ENCODE measurements around the gene IPO5.
"Not testable (repeated sequence)": the region's sequence is repeated elsewhere in the genome, so short reads cannot be mapped to it uniquely, and the experiment has no call there.

Gene IPO5

DNA sequence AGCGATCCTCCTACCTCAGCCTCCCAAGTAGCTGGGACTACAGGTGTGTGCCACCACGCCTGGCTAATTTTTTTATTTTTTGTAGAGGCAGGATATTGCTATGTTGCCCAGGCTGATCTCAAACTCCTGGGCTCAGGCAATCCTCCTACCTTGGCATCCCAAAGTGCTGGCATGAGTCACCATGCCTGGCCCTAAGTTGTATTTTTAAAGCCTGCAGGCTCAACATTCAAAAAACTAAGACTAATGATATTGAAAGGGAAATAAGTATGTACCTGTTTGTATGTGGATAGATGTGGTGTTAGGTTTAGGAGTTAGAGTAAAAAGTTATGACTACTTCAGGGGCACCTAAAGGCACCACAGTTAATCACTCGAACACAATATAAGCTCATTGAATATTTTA lies 5.4 kb upstream of the IPO5 start:
- Histone ChIP-seq H3K9ac (ENCODE audit: low read length) (no peak overlapping the region), H3K79me2 (ENCODE audit: control insufficient read depth, insufficient read depth, low read length, poor library complexity) (no peaks in the 10 kb centered on the region), H3K4me2 (ENCODE audit: low read length) (no peak overlapping the region), H3K79me1 (ENCODE audit: low read length) (no peaks in the 10 kb centered on the region), H2AFZ (ENCODE audit: insufficient read depth, low read length, poor library complexity) (no peak overlapping the region), H3K23ac (ENCODE audit: low read length) (no peak overlapping the region), H3K4me3 (ENCODE audit: low read depth, low read length) (no peak overlapping the region), H4K91ac (ENCODE audit: low read depth, low read length) (no peak overlapping the region), H3K14ac (ENCODE audit: low read length) (no peak overlapping the region), H3K9me3 (ENCODE audit: insufficient read depth, low read depth, low read length) (no peaks in the 10 kb centered on the region), H3K27ac (ENCODE audit: low read depth, low read length) (no peak overlapping the region), H3K36me3 (ENCODE audit: control insufficient read depth in 1 of 2, insufficient read depth in 2 of 2, low read length in 2 of 2) (no peaks in the 10 kb centered on the region), H3K4ac (ENCODE audit: low read depth, low read length) (no peak overlapping the region), H2AK5ac (ENCODE audit: low read length) (no peak overlapping the region), H2BK12ac (ENCODE audit: low read length) (no peak overlapping the region), H3K4me1 (ENCODE audit: control insufficient read depth in 1 of 2, insufficient read depth in 2 of 2, low read length in 2 of 2) (no peaks in the 10 kb centered on the region), H3K27me3 (ENCODE audit: insufficient read depth, low read length) (no peaks in the 10 kb centered on the region), H3K18ac (ENCODE audit: low read length) (no peak overlapping the region), H4K8ac (ENCODE audit: low read depth, low read length) (no peak overlapping the region), H2BK5ac (ENCODE audit: low read depth, low read length, poor library complexity) (no peak overlapping the region), H4K12ac (ENCODE audit: low read depth, low read length) (no peak overlapping the region), H2BK120ac (ENCODE audit: insufficient read depth, low read length, poor library complexity) (no peak overlapping the region)
- DNase-seq = peak; percentile 2 to 9
- no CpG with 5 or more reads among the region's 3 CpGs for WGBS (ENCODE audit: extremely low coverage, insufficient coverage, insufficient read length)

DNA sequence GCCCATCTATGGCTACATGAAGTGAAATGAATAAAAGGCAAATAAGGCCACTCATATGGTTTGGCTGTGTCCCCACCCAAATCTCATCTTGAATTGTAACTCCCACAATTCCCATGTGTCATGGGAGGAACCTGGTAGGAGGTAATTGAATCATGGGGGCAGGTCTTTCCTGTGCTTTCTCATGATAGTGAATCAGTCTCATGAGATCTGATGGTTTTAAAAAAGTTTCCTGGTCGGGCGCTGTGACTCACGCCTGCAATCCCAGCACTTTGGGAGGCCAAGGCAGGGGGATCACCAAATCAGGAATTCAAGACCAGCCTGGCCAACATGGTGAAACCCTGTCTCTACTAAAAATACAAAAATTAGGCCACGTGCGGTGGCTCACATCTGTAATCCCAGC lies 4.2 kb upstream of the IPO5 start:
- H3K9ac ChIP-seq (ENCODE audit: low read length); H3K9me3 ChIP-seq (ENCODE audit: insufficient read depth, low read depth, low read length); H2AK5ac ChIP-seq (ENCODE audit: low read length); H2BK120ac ChIP-seq (ENCODE audit: insufficient read depth, low read length, poor library complexity); H3K4me3 ChIP-seq (ENCODE audit: low read depth, low read length); H3K4ac ChIP-seq (ENCODE audit: low read depth, low read length); H3K4me2 ChIP-seq (ENCODE audit: low read length); H3K79me1 ChIP-seq (ENCODE audit: low read length); DNase-seq; H3K14ac ChIP-seq (ENCODE audit: low read length); H3K23ac ChIP-seq (ENCODE audit: low read length); H3K27ac ChIP-seq (ENCODE audit: low read depth, low read length); H3K36me3 ChIP-seq (ENCODE audit: control insufficient read depth in 1 of 2, insufficient read depth in 2 of 2, low read length in 2 of 2); H4K12ac ChIP-seq (ENCODE audit: low read depth, low read length); H2BK12ac ChIP-seq (ENCODE audit: low read length); H3K4me1 ChIP-seq (ENCODE audit: control insufficient read depth in 1 of 2, insufficient read depth in 2 of 2, low read length in 2 of 2); H3K18ac ChIP-seq (ENCODE audit: low read length); H3K27me3 ChIP-seq (ENCODE audit: insufficient read depth, low read length); H2AFZ ChIP-seq (ENCODE audit: insufficient read depth, low read length, poor library complexity); H3K79me2 ChIP-seq (ENCODE audit: control insufficient read depth, insufficient read depth, low read length, poor library complexity); H4K91ac ChIP-seq (ENCODE audit: low read depth, low read length); H2BK5ac ChIP-seq (ENCODE audit: low read depth, low read length, poor library complexity); H4K8ac ChIP-seq (ENCODE audit: low read depth, low read length): not testable (repeated sequence)
- no CpG with 5 or more reads among the region's 5 CpGs for WGBS (ENCODE audit: extremely low coverage, insufficient coverage, insufficient read length)

DNA sequence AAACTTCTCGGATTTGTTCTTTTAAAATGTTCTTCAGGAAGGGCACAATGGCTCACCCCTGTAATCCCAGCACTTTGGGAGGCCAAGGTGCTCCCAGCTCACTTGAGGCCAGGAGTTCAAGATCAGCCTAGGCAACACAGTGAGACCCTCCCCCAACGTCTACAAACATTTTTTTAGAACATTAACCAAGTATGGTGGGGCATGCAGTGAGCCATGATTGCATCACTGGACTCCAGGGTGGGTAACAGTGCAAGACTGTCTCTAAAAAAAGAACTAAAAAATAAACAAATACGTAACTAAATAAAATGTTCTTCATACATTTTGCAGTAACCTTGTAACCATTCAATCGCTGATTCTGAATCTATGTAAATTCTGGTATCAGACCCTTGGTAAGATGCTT lies 2.1 kb upstream of the IPO5 start:
- Histone ChIP-seq H4K12ac (ENCODE audit: low read depth, low read length) (no peak overlapping the region), H3K4me2 (ENCODE audit: low read length) (no peak overlapping the region), H3K4me3 (ENCODE audit: low read depth, low read length) (no peak overlapping the region), H2BK120ac (ENCODE audit: insufficient read depth, low read length, poor library complexity) (no peak overlapping the region), H3K79me2 (ENCODE audit: control insufficient read depth, insufficient read depth, low read length, poor library complexity) (no peaks in the 10 kb centered on the region), H3K14ac (ENCODE audit: low read length) (no peak overlapping the region), H3K27ac (ENCODE audit: low read depth, low read length) (no peak overlapping the region), H3K9ac (ENCODE audit: low read length) (no peak overlapping the region), H3K4me1 (ENCODE audit: control insufficient read depth in 1 of 2, insufficient read depth in 2 of 2, low read length in 2 of 2) (no peaks in the 10 kb centered on the region), H3K9me3 (ENCODE audit: insufficient read depth, low read depth, low read length) (no peaks in the 10 kb centered on the region), H2BK12ac (ENCODE audit: low read length) (no peak overlapping the region), H3K4ac (ENCODE audit: low read depth, low read length) (no peak overlapping the region), H4K8ac (ENCODE audit: low read depth, low read length) (no peak overlapping the region), H3K79me1 (ENCODE audit: low read length) (no peaks in the 10 kb centered on the region), H2AK5ac (ENCODE audit: low read length) (no peak overlapping the region), H3K27me3 (ENCODE audit: insufficient read depth, low read length) (no peaks in the 10 kb centered on the region), H4K91ac (ENCODE audit: low read depth, low read length) (no peak overlapping the region), H2BK5ac (ENCODE audit: low read depth, low read length, poor library complexity) (no peak overlapping the region), H3K23ac (ENCODE audit: low read length) (no peak overlapping the region), H3K18ac (ENCODE audit: low read length) (no peak overlapping the region), H3K36me3 (ENCODE audit: control insufficient read depth in 1 of 2, insufficient read depth in 2 of 2, low read length in 2 of 2) (no peaks in the 10 kb centered on the region), H2AFZ (ENCODE audit: insufficient read depth, low read length, poor library complexity) (no peak overlapping the region)
- WGBS (ENCODE audit: extremely low coverage, insufficient coverage, insufficient read length) = no CpG with 5 or more reads among the region's 4 CpGs
- no peak for DNase-seq

DNA sequence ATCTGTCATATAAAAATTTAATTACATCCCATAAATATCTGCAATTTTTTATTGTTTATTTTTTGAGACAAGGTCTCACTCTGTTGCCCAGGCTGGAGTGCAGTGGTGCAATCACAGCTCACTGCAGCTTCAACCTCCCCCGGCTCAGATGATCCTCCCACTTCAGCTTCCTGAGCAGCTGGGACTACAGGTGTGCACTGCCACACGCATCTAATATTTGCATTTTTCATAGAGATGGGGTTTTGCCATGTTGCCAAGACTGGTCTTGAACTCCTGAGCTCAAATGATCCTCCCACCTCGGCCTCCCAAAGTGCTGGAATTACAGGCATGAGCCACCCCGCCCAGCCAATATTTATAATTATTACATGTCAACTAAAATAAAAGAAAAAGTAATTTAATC lies 644 bp upstream of the IPO5 start:
- H2BK120ac ChIP-seq (ENCODE audit: insufficient read depth, low read length, poor library complexity); H3K9me3 ChIP-seq (ENCODE audit: insufficient read depth, low read depth, low read length); H2BK12ac ChIP-seq (ENCODE audit: low read length); H3K4me1 ChIP-seq (ENCODE audit: control insufficient read depth in 1 of 2, insufficient read depth in 2 of 2, low read length in 2 of 2); H2AK5ac ChIP-seq (ENCODE audit: low read length); H3K27ac ChIP-seq (ENCODE audit: low read depth, low read length); H3K36me3 ChIP-seq (ENCODE audit: control insufficient read depth in 1 of 2, insufficient read depth in 2 of 2, low read length in 2 of 2); H4K91ac ChIP-seq (ENCODE audit: low read depth, low read length); H3K4me3 ChIP-seq (ENCODE audit: low read depth, low read length); H3K23ac ChIP-seq (ENCODE audit: low read length); H3K4me2 ChIP-seq (ENCODE audit: low read length); H4K12ac ChIP-seq (ENCODE audit: low read depth, low read length); H3K18ac ChIP-seq (ENCODE audit: low read length); H2AFZ ChIP-seq (ENCODE audit: insufficient read depth, low read length, poor library complexity); DNase-seq; H3K4ac ChIP-seq (ENCODE audit: low read depth, low read length); H2BK5ac ChIP-seq (ENCODE audit: low read depth, low read length, poor library complexity); H4K8ac ChIP-seq (ENCODE audit: low read depth, low read length); H3K9ac ChIP-seq (ENCODE audit: low read length); H3K14ac ChIP-seq (ENCODE audit: low read length); H3K79me2 ChIP-seq (ENCODE audit: control insufficient read depth, insufficient read depth, low read length, poor library complexity); H3K27me3 ChIP-seq (ENCODE audit: insufficient read depth, low read length); H3K79me1 ChIP-seq (ENCODE audit: low read length): not testable (repeated sequence)
- no CpG with 5 or more reads among the region's 4 CpGs for WGBS (ENCODE audit: extremely low coverage, insufficient coverage, insufficient read length)
